Body of pancreas (tissue), 4 donors: ENCODE data around the gene THBD. TPM values are rescaled to one million over a fixed set of nuclear protein-coding genes. Genes with fewer than 3 reads are reported as not detected.

Source experiments
- ATAC-seq: fragments of 150-250 bp; one replicate; pipeline ENCODE4 v1.9.1; 2016
- DNase-seq, 4 donors: peaks; one replicate each; pipeline ENCODE4 v3.0.0-alpha.2; 2019
- H3K27ac ChIP-seq, 4 donors: fragments of 200-600 bp; sonication (generic); 1 replicate in 3 of 4; 2 replicates in 1 of 4; pipeline versions ENCODE4 v1.5.1 to v1.6.1; 2016 to 2019; ENCODE audit warnings: mild to moderate bottlenecking in 1 of 4, mixed read lengths in 1 of 4, moderate library complexity in 1 of 4
- H3K27me3 ChIP-seq, 2 donors: fragments of 200-600 bp; sonication (generic); one replicate each; pipeline ENCODE4 v1.6.0; 2016; ENCODE audit warnings: mild to moderate bottlenecking in 1 of 2
- H3K36me3 ChIP-seq, 2 donors: fragments of 200-600 bp; sonication (generic); replicated peaks in 1 of 2; 2 replicates each; pipeline ENCODE4 v1.5.1; 2016; ENCODE audit warnings: low read depth in 2 of 2; ENCODE audit not compliant: insufficient read depth in 1 of 2
- H3K4me1 ChIP-seq: fragments of 200-600 bp; sonication (generic); one replicate; pipeline ENCODE4 v1.6.0; 2016
- H3K4me3 ChIP-seq, 2 donors: fragments of 200-600 bp; sonication (generic); 1 replicate in 1 of 2; 2 replicates in 1 of 2; pipeline ENCODE4 v1.5.1; 2016 to 2019
- H3K9me3 ChIP-seq, 3 donors: fragments of 200-600 bp; sonication (generic); 1 replicate in 2 of 3; 2 replicates in 1 of 3; pipeline ENCODE4 v1.5.1; 2016
- CTCF ChIP-seq, 7 experiments: fragments of 450-650 bp in 4 of 7; fragments of 200-600 bp in 3 of 7; sonication (generic) in 3 of 7; IDR thresholded peaks; one replicate each; pipeline ENCODE4 v1.5.1; 2016 to 2019; ENCODE audit warnings: antibody characterized with exemption in 7 of 7
- POLR2A ChIP-seq, 3 donors: fragments of 450-650 bp; IDR thresholded peaks; one replicate each; pipeline ENCODE4 v1.6.1; 2016; ENCODE audit warnings: antibody characterized with exemption in 3 of 3, mild to moderate bottlenecking in 2 of 3
- WGBS, 2 donors: methylation state at CpG; one replicate each; pipeline ENCODE4 v1.1.5; 2017; 5-methylcytosine and 5-hydroxymethylcytosine counted together
- intact Hi-C: fragments of 100-400 bp; cut with DNase I; formaldehyde crosslinking; loops from one replicate; pipeline ENCODE4 v1.15.1; 2023
- total RNA-seq, 2 donors: library from RNA; depleted of rRNA; stranded (reverse); fragments of >200 nt; gene quantifications; one replicate each; pipeline ENCODE4 v1.1.0, GENCODE V29; 2016

THBD gene
- total RNA-seq, 2 donors from 2014 or later = 14.3 to 44.2 TPM

- DNase-seq (no peak), ATAC-seq (no peak)
- no peak for TF ChIP-seq CTCF (IDR thresholded peaks at IDR 0.05)
- no peak for TF ChIP-seq POLR2A (IDR thresholded peaks at IDR 0.05)
- Histone ChIP-seq H3K36me3 (no peaks in the 10 kb centered on the region), H3K4me3 (no peak overlapping the region), H3K27me3 (no peaks in the 10 kb centered on the region), H3K27ac (no peak overlapping the region), H3K4me1 (no peaks in the 10 kb centered on the region), H3K9me3 (no peaks in the 10 kb centered on the region)
- intact Hi-C loops = no loop called here
- WGBS, 2 donors = 59 to 75% methylated on average over 9 to 11 of the region's 11 CpGs
These were observed 30.5 kb downstream of the THBD start for GRCh38 chr20:23018941-23019340.

GRCh38 chr20:23018432-23018831, 31.0 kb downstream of the THBD start:
- ATAC-seq (no peak), DNase-seq (no peak)
- intact Hi-C loops = no loop called here
- H3K27ac ChIP-seq = no peak overlapping the region
- TF ChIP-seq POLR2A (IDR thresholded peaks at IDR 0.05) (no peak), CTCF (IDR thresholded peaks at IDR 0.05) (no peak)
- H3K27me3 ChIP-seq = no peaks in the 10 kb centered on the region
- no peaks in the 10 kb centered on the region for H3K4me1 ChIP-seq
- no peaks in the 10 kb centered on the region for H3K36me3 ChIP-seq
- no peaks in the 10 kb centered on the region for H3K9me3 ChIP-seq
- H3K4me3 ChIP-seq = no peak overlapping the region

GRCh38 chr20:23017516-23017915, 32.0 kb downstream of the THBD start:
- Histone ChIP-seq H3K36me3 (no peaks in the 10 kb centered on the region), H3K9me3 (no peaks in the 10 kb centered on the region), H3K4me3 (no peak overlapping the region), H3K27ac (no peak overlapping the region), H3K27me3 (no peaks in the 10 kb centered on the region), H3K4me1 (no peaks in the 10 kb centered on the region)
- WGBS, 2 donors = 49 to 72% methylated on average over 2 of the region's 2 CpGs
- DNase-seq (no peak), ATAC-seq (no peak)
- intact Hi-C loops = no loop called here
- no peak for TF ChIP-seq CTCF (IDR thresholded peaks at IDR 0.05)
- TF ChIP-seq POLR2A (IDR thresholded peaks at IDR 0.05) = no peak

GRCh38 chr20:23013429-23013828, 36.0 kb downstream of the THBD start:
- intact Hi-C loops = no loop called here
- H3K27me3 ChIP-seq = no peaks in the 10 kb centered on the region
- H3K9me3 ChIP-seq = no peaks in the 10 kb centered on the region
- TF ChIP-seq POLR2A (IDR thresholded peaks at IDR 0.05) = no peak
- TF ChIP-seq CTCF (IDR thresholded peaks at IDR 0.05) = no peak
- no peaks in the 10 kb centered on the region for H3K36me3 ChIP-seq
- no peak overlapping the region for H3K4me3 ChIP-seq
- 42 to 49% methylated on average over 5 of the region's 5 CpGs for WGBS, 2 donors
- no peak overlapping the region for H3K27ac ChIP-seq
- DNase-seq (no peak), ATAC-seq (no peak)
- H3K4me1 ChIP-seq = no peaks in the 10 kb centered on the region

- DNase-seq (no peak), ATAC-seq (no peak)
- no peaks in the 10 kb centered on the region for H3K36me3 ChIP-seq
- TF ChIP-seq CTCF (IDR thresholded peaks at IDR 0.05) = no peak
- no peaks in the 10 kb centered on the region for H3K4me1 ChIP-seq
- intact Hi-C loops = no loop called here
- H3K27me3 ChIP-seq = no peaks in the 10 kb centered on the region
- H3K4me3 ChIP-seq = no peak overlapping the region
- no peak overlapping the region for H3K27ac ChIP-seq
- WGBS, 2 donors = 64 to 77% methylated on average over 11 of the region's 11 CpGs
- H3K9me3 ChIP-seq = no peaks in the 10 kb centered on the region
These were observed 38.3 kb downstream of the THBD start for GRCh38 chr20:23011008-23011721.
